Bronchial epithelial cell (primary cell): ENCODE data around the gene ACTMAP. TPM values are rescaled to one million over a fixed set of nuclear protein-coding genes. Genes with fewer than 3 reads are reported as not detected.
"Not testable (repeated sequence)": the region's sequence is repeated elsewhere in the genome, so short reads cannot be mapped to it uniquely, and the experiment has no call there.

Experiments
- DNase-seq: peaks from one replicate; pipeline ENCODE4 v3.0.0-alpha.2; 2010; ENCODE audit warnings: low read depth
- FAIRE-seq: peaks from 2 replicates; lab custom pipeline; 2011; peaks lifted over from hg19 to GRCh38; lab: Jason Lieb, UNC
- H3K27me3 ChIP-seq: 2 replicates; pipeline ENCODE4 v1.5.1; 2011; ENCODE audit warnings: low read length; ENCODE audit not compliant: control insufficient read depth, insufficient read depth
- H3K36me3 ChIP-seq: 2 replicates; pipeline ENCODE4 v1.5.1; 2011; ENCODE audit warnings: low read length; ENCODE audit not compliant: control insufficient read depth, insufficient read depth
- H3K4me3 ChIP-seq: 2 replicates; pipeline ENCODE4 v1.5.1; 2011; ENCODE audit warnings: mild to moderate bottlenecking, low read depth, low read length, control low read depth
- CTCF ChIP-seq: IDR thresholded peaks from 2 replicates; pipeline ENCODE4 v1.5.1; 2011; ENCODE audit warnings: mild to moderate bottlenecking, moderate library complexity, low read length, control low read depth, inconsistent platforms; ENCODE audit not compliant: insufficient read depth, severe bottlenecking
- total RNA-seq: library from RNA; depleted of rRNA; stranded (reverse); fragments of >200 nt; gene quantifications from 2 replicates; pipeline ENCODE4 v1.2.1, GENCODE V29; 2014

The ACTMAP gene
- total RNA-seq, 1 donor from 2014 or later: 0.26 TPM

GRCh38 chr19:40777645-40777936, 27.3 kb upstream of the ACTMAP start:
- H3K27me3 ChIP-seq: no peaks in the 10 kb centered on the region
- TF ChIP-seq CTCF: no peak
- DNase-seq (no peak), FAIRE-seq (no peak)
- H3K36me3 ChIP-seq: no peaks in the 10 kb centered on the region
- H3K4me3 ChIP-seq: peak overlapping the region; percentile 82

DNA sequence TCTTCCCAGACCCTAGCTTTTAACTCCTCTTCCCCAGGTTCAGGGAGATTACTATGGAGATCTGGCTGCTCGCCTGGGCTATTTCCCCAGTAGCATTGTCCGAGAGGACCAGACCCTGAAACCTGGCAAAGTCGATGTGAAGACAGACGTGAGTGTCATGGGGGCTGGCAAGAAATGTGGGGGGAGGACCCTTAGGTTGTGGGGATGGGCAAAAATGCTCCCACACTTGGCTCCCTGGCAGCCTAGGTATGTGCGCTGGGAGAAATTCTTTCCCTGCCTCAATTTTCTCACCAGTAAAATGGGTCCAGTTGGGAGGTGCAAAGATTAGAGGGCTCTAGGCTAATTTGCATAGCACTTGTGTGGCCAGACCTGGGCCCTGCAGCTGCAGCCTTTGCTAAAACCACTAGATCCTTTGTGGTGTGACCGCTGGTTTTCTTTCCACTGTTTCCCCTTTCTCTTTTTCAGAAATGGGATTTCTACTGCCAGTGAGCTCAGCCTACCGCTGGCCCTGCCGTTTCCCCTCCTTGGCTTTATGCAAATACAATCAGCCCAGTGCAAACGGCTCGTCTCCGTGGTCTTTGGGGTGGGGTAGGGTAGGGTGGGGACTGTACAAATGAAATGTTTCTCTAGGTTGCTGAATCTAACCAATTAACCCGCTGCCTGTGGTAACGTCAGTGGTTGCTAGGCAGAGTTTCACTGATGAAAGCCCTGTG, 26.8 kb upstream of the ACTMAP start:
- FAIRE-seq (no peak), DNase-seq (peak; percentile 94)
- H3K36me3 ChIP-seq: no peaks in the 10 kb centered on the region
- no peaks in the 10 kb centered on the region for H3K27me3 ChIP-seq
- TF ChIP-seq CTCF: no peak
- H3K4me3 ChIP-seq: peak overlapping the region; percentile 82

DNA sequence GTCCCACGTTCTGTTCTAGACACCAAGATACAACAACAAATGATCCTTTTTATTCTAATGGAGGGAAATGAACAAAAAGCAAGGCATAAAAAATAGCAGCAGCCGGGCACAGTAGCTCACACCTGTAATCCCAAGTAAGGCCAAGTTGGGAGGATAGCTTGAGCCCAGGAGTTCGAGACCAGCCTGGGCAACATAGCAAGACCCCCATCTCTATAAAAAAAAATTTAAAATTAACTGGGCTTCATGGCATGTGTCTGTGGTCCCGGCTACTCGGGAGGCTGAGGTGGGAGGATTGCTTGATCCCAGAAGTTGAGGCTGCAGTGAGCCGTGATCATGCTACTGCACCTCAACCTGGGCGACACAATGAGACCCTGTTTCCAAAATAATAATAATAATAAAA, 26.1 kb upstream of the ACTMAP start:
- Histone ChIP-seq H3K27me3 (no peaks in the 10 kb centered on the region), H3K36me3 (no peaks in the 10 kb centered on the region), H3K4me3 (no peak overlapping the region)
- DNase-seq (no peak), FAIRE-seq (no peak)
- TF ChIP-seq CTCF: no peak

DNA sequence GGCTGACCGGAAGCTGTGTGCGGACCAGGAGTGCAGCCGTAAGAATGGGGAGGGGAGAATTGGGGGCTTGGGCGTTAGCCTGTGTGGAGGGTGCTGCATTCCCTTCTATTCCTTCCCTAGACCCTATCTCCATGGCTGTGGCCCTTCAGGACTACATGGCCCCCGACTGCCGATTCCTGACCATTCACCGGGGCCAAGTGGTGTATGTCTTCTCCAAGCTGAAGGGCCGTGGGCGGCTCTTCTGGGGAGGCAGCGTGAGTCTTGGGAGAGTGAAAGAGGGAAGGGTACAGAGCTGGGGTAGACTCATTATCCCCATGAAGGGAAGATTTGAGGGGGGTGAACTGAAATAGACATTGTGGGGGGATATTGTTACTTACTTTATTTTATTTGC, 25.4 kb upstream of the ACTMAP start:
- no peaks in the 10 kb centered on the region for H3K27me3 ChIP-seq
- FAIRE-seq (no peak), DNase-seq (no peak)
- no peak for TF ChIP-seq CTCF
- H3K36me3 ChIP-seq: no peaks in the 10 kb centered on the region
- H3K4me3 ChIP-seq: no peak overlapping the region

DNA sequence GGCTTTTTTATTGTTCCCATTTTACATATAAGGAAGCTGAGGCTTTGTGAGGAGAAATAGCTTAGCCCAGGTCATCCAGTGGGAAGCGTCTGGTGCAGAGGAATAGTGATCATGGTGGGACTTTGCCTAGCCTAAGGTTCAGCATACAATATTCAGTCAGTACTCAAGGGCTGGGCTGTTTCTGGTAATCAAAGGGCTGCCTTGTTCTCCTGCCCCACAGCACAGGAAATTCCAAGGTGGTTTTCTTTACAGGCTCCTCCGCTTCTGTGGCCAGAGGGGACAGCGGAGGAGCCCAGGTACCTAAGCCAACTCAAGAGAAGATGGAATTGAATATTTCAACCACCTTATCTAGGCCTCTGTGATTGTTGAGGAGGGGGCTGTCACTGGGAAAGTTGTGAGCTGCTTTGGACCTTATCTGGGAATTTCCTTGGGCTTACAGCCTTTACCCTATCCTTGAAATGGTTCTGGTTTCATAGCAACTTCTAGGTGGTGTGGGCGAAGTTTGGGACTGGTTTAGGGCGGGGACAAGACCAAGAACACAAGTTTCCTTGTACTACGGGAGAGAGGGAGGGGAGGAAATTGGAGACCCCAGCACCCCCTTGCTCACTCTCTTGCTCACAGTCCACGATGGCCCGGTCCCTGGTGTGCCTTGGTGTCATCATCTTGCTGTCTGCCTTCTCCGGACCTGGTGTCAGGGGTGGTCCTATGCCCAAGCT, 24.8 kb upstream of the ACTMAP start, which contains the start of gene MIA:
MIA (plus strand) TSS at position 606 of the 716 bp plus-strand sequence; CDS start at position 628, 22 bp downstream.
- H3K4me3 ChIP-seq: no peak within 1 kb of the TSS
- FAIRE-seq: no peak

GRCh38 chr19:40771101-40771862, 21.0 kb upstream of the ACTMAP start:
- not testable (repeated sequence) for H3K36me3 ChIP-seq, H3K4me3 ChIP-seq, FAIRE-seq, DNase-seq, H3K27me3 ChIP-seq

More for the DNA sequence above, 24.8 kb upstream of the ACTMAP start, which contains the start of gene MIA:
- Histone ChIP-seq H3K36me3 (no peaks in the 10 kb centered on the region), H3K27me3 (no peaks in the 10 kb centered on the region)
- DNase-seq: no peak
- TF ChIP-seq CTCF: no peak
